ENCODE measurements around the gene SH2D5. TPM values are rescaled to one million over a fixed set of nuclear protein-coding genes. Genes with fewer than 3 reads are reported as not detected.
"Not testable (repeated sequence)": the region's sequence is repeated elsewhere in the genome, so short reads cannot be mapped to it uniquely, and the experiment has no call there.

The SH2D5 gene
- total RNA-seq, 1 donor from 2014 or later, result 5.9 TPM

DNA sequence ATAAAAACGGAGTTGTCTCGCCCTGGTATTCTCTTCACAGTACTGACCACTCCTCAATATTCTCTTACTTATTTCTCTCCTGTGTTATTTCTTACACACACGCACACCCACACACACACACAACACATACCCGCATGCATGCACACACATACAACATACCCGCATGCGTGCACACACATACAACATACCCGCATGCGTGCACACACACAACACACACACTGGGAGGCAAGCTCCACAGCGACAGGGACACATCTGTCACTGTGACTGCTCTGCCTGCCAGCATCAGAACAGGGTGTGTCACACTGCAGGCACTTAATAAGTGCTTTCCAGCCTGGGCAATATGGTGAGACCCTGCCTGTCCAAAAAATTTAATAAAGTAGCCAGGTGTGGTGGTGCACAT is 50.5 kb downstream of the SH2D5 start:
- FAIRE-seq, result no peak
- Histone ChIP-seq H4K20me1 (ENCODE audit: insufficient read depth, low read length) (no peaks in the 10 kb centered on the region), H3K27ac (ENCODE audit: low read depth, low read length) (no peak overlapping the region), H3K79me2 (ENCODE audit: insufficient read depth, low read length) (no peaks in the 10 kb centered on the region), H3K4me1 (ENCODE audit: insufficient read depth, low read length) (no peaks in the 10 kb centered on the region), H3K9me3 (ENCODE audit: insufficient read depth, low read depth, low read length) (no peaks in the 10 kb centered on the region), H2AFZ (ENCODE audit: low read depth, low read length) (no peak overlapping the region), H3K4me2 (ENCODE audit: low read length) (no peak overlapping the region), H3K36me3 (ENCODE audit: insufficient read depth, low read length) (no peaks in the 10 kb centered on the region), H3K9ac (ENCODE audit: low read length) (no peak overlapping the region), H3K27me3 (ENCODE audit: insufficient read depth, low read length) (no peaks in the 10 kb centered on the region), H3K4me3 (ENCODE audit: insufficient read depth, low read depth, low read length) (no peak overlapping the region)
- peaks cover 6% of the 10 kb centered on the region for H3K27me3 Mint-ChIP-seq (ENCODE audit: low read depth, unreplicated experiment)
- TF ChIP-seq EZH2 (IDR thresholded peaks at IDR 0.05; ENCODE audit: insufficient read depth, low read length), result no peak
- TF ChIP-seq, protein P1, sequence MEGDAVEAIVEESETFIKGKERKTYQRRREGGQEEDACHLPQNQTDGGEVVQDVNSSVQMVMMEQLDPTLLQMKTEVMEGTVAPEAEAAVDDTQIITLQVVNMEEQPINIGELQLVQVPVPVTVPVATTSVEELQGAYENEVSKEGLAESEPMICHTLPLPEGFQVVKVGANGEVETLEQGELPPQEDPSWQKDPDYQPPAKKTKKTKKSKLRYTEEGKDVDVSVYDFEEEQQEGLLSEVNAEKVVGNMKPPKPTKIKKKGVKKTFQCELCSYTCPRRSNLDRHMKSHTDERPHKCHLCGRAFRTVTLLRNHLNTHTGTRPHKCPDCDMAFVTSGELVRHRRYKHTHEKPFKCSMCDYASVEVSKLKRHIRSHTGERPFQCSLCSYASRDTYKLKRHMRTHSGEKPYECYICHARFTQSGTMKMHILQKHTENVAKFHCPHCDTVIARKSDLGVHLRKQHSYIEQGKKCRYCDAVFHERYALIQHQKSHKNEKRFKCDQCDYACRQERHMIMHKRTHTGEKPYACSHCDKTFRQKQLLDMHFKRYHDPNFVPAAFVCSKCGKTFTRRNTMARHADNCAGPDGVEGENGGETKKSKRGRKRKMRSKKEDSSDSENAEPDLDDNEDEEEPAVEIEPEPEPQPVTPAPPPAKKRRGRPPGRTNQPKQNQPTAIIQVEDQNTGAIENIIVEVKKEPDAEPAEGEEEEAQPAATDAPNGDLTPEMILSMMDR (IDR thresholded peaks at IDR 0.05; ENCODE audit: insufficient read depth, low read depth, low read length), result no peak
- DNase-seq (ENCODE audit: low read depth), result no peak
- no peaks in the 10 kb centered on the region for H3K4me1 Mint-ChIP-seq (ENCODE audit: low read depth, unreplicated experiment)
- H3K36me3 Mint-ChIP-seq (ENCODE audit: low read depth, unreplicated experiment), result peaks cover 2% of the 10 kb centered on the region
- peaks cover 2% of the 10 kb centered on the region for H3K9me3 Mint-ChIP-seq (ENCODE audit: unreplicated experiment)
- no peak overlapping the region for H3K4me3 Mint-ChIP-seq (ENCODE audit: unreplicated experiment)
- no peak overlapping the region for H3K27ac Mint-ChIP-seq (ENCODE audit: unreplicated experiment)

DNA sequence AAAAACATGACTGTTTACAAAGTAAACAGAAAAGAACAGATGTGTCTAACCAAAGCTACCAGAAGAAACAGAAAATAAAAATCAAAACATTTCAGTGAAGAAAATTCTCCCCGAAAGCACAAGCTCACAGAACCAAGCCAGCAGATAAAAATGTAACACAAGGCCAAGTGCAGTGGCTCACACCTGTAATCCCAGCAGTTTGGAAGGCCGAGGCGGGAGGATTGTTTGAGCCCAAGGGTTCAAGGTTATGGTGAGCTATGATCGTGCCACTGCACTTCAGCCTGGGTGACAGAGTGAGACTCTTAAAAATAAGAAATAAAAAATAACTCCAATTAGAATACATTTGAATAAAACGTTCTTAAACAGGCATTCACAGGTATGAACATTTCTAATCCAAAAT is 52.2 kb downstream of the SH2D5 start:
- Histone ChIP-seq H3K27me3 (ENCODE audit: insufficient read depth, low read length) (no peaks in the 10 kb centered on the region), H3K36me3 (ENCODE audit: insufficient read depth, low read length) (no peaks in the 10 kb centered on the region), H3K9me3 (ENCODE audit: insufficient read depth, low read depth, low read length) (no peaks in the 10 kb centered on the region), H3K9ac (ENCODE audit: low read length) (no peak overlapping the region), H3K4me3 (ENCODE audit: insufficient read depth, low read depth, low read length) (no peak overlapping the region), H3K27ac (ENCODE audit: low read depth, low read length) (no peak overlapping the region), H2AFZ (ENCODE audit: low read depth, low read length) (no peak overlapping the region), H3K4me1 (ENCODE audit: insufficient read depth, low read length) (no peaks in the 10 kb centered on the region), H3K79me2 (ENCODE audit: insufficient read depth, low read length) (no peaks in the 10 kb centered on the region), H4K20me1 (ENCODE audit: insufficient read depth, low read length) (no peaks in the 10 kb centered on the region), H3K4me2 (ENCODE audit: low read length) (no peak overlapping the region)
- peaks cover 6% of the 10 kb centered on the region for H3K27me3 Mint-ChIP-seq (ENCODE audit: low read depth, unreplicated experiment)
- no peak for TF ChIP-seq EZH2 (IDR thresholded peaks at IDR 0.05; ENCODE audit: insufficient read depth, low read length)
- TF ChIP-seq, protein P1 (IDR thresholded peaks at IDR 0.05; ENCODE audit: insufficient read depth, low read depth, low read length), result no peak
- H3K4me1 Mint-ChIP-seq (ENCODE audit: low read depth, unreplicated experiment), result no peaks in the 10 kb centered on the region
- FAIRE-seq (no peak), DNase-seq (ENCODE audit: low read depth) (no peak)
- H3K27ac Mint-ChIP-seq (ENCODE audit: unreplicated experiment), result no peak overlapping the region
- H3K9me3 Mint-ChIP-seq (ENCODE audit: unreplicated experiment), result peaks cover 2% of the 10 kb centered on the region
- H3K4me3 Mint-ChIP-seq (ENCODE audit: unreplicated experiment), result no peak overlapping the region
- H3K36me3 Mint-ChIP-seq (ENCODE audit: low read depth, unreplicated experiment), result peaks cover 2% of the 10 kb centered on the region

DNA sequence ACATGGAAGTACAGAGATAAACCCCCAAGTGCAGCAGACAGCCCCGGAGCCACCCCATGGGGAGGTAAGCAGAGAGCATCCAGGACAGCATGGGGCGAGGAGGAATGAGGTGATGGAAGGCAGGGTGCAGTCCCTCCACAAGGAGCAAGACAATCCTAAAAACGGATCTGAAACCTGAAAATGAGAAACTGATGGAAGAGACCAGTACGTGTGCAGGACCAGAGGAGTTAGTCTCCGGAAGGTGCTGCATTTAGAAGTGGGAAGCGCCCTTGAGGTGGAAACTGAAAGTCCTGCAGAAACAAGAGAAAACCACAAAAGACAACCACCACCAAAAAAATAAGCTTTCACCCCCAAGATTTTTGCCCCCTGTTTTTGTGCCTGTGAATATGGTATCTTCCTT is 53.9 kb downstream of the SH2D5 start:
- Mint-ChIP-seq H3K4me3 (ENCODE audit: unreplicated experiment) (no peak overlapping the region), H3K27ac (ENCODE audit: unreplicated experiment) (no peak overlapping the region), H3K36me3 (ENCODE audit: low read depth, unreplicated experiment) (peaks cover 2% of the 10 kb centered on the region), H3K4me1 (ENCODE audit: low read depth, unreplicated experiment) (no peaks in the 10 kb centered on the region), H3K9me3 (ENCODE audit: unreplicated experiment) (no peaks in the 10 kb centered on the region), H3K27me3 (ENCODE audit: low read depth, unreplicated experiment) (no peaks in the 10 kb centered on the region)
- Histone ChIP-seq H3K4me1 (ENCODE audit: insufficient read depth, low read length) (no peaks in the 10 kb centered on the region), H3K4me2 (ENCODE audit: low read length) (no peak overlapping the region), H3K9me3 (ENCODE audit: insufficient read depth, low read depth, low read length) (no peaks in the 10 kb centered on the region), H3K36me3 (ENCODE audit: insufficient read depth, low read length) (no peaks in the 10 kb centered on the region), H2AFZ (ENCODE audit: low read depth, low read length) (no peak overlapping the region), H3K79me2 (ENCODE audit: insufficient read depth, low read length) (no peaks in the 10 kb centered on the region), H3K4me3 (ENCODE audit: insufficient read depth, low read depth, low read length) (no peak overlapping the region), H3K27me3 (ENCODE audit: insufficient read depth, low read length) (no peaks in the 10 kb centered on the region), H3K9ac (ENCODE audit: low read length) (no peak overlapping the region), H3K27ac (ENCODE audit: low read depth, low read length) (no peak overlapping the region), H4K20me1 (ENCODE audit: insufficient read depth, low read length) (no peaks in the 10 kb centered on the region)
- DNase-seq (ENCODE audit: low read depth) (no peak), FAIRE-seq (no peak)
- TF ChIP-seq EZH2 (IDR thresholded peaks at IDR 0.05; ENCODE audit: insufficient read depth, low read length), result no peak
- TF ChIP-seq, protein P1 (IDR thresholded peaks at IDR 0.05; ENCODE audit: insufficient read depth, low read depth, low read length), result no peak

DNA sequence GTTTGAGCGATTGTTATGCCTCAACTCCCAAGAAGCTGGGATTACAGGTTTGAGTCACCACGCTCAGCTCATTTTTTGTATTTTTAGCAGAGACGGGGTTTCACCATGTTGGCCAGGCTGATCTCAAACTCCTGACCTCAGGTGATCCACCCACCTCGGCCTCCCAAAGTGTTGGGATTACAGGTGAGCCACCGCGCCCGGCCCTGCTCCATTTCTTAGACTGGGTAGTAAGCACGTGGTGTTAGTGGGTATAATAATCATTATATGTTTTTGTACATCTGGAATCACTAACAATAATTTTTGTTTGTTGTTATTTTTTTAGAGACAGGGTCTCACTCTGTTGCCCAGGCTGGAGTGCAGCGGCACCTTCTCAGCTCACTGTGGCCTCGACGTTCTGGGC is 58.9 kb downstream of the SH2D5 start:
- not testable (repeated sequence) for H3K27me3 ChIP-seq (ENCODE audit: insufficient read depth, low read length); H3K9me3 Mint-ChIP-seq (ENCODE audit: unreplicated experiment); H3K4me1 ChIP-seq (ENCODE audit: insufficient read depth, low read length); H3K27ac Mint-ChIP-seq (ENCODE audit: unreplicated experiment); H3K79me2 ChIP-seq (ENCODE audit: insufficient read depth, low read length); H2AFZ ChIP-seq (ENCODE audit: low read depth, low read length); H3K4me3 ChIP-seq (ENCODE audit: insufficient read depth, low read depth, low read length); H3K27me3 Mint-ChIP-seq (ENCODE audit: low read depth, unreplicated experiment); FAIRE-seq; H3K9ac ChIP-seq (ENCODE audit: low read length); H3K27ac ChIP-seq (ENCODE audit: low read depth, low read length); H3K36me3 ChIP-seq (ENCODE audit: insufficient read depth, low read length); H4K20me1 ChIP-seq (ENCODE audit: insufficient read depth, low read length); H3K9me3 ChIP-seq (ENCODE audit: insufficient read depth, low read depth, low read length); H3K4me1 Mint-ChIP-seq (ENCODE audit: low read depth, unreplicated experiment); DNase-seq (ENCODE audit: low read depth); H3K36me3 Mint-ChIP-seq (ENCODE audit: low read depth, unreplicated experiment); H3K4me3 Mint-ChIP-seq (ENCODE audit: unreplicated experiment); H3K4me2 ChIP-seq (ENCODE audit: low read length)
